Thyroid gland (tissue), 4 donors: ENCODE results near the gene ZDHHC8. TPM values are rescaled to one million over a fixed set of nuclear protein-coding genes. Genes with fewer than 3 reads are reported as not detected.

Source experiments
- DNase-seq, 2 donors: peaks; one replicate each; pipeline ENCODE4 v3.0.0-alpha.2; 2019
- H3K27ac ChIP-seq, 3 donors: fragments of 200-600 bp; sonication (generic); 1 replicate in 2 of 3; 2 replicates in 1 of 3; pipeline ENCODE4 v1.5.1; 2016 to 2019; ENCODE audit warnings: mild to moderate bottlenecking in 1 of 3, moderate library complexity in 1 of 3
- H3K27me3 ChIP-seq: fragments of 200-600 bp; sonication (generic); one replicate; pipeline ENCODE4 v1.5.1; 2019
- H3K36me3 ChIP-seq, 2 donors: fragments of 200-600 bp; sonication (generic); one replicate each; pipeline ENCODE4 v1.5.1; 2016 to 2019
- H3K4me1 ChIP-seq, 2 donors: fragments of 200-600 bp; sonication (generic); one replicate each; pipeline ENCODE4 v1.5.1; 2017 to 2019
- H3K4me3 ChIP-seq, 3 donors: fragments of 200-600 bp; sonication (generic); replicated peaks in 1 of 3; 1 replicate in 2 of 3; 2 replicates in 1 of 3; pipeline ENCODE4 v1.5.1; 2016; ENCODE audit warnings: mild to moderate bottlenecking in 1 of 3
- H3K9me3 ChIP-seq: fragments of 200-600 bp; sonication (generic); one replicate; pipeline ENCODE4 v1.5.1; 2017
- POLR2A ChIP-seq, 2 donors: fragments of 450-650 bp; IDR thresholded peaks; one replicate each; pipeline ENCODE4 v1.6.1; 2017; ENCODE audit warnings: antibody characterized with exemption in 2 of 2, mild to moderate bottlenecking in 2 of 2, moderate library complexity in 1 of 2
- WGBS, 2 donors: methylation state at CpG; one replicate each; pipeline ENCODE4 v1.1.5; 2017; 5-methylcytosine and 5-hydroxymethylcytosine counted together
- intact Hi-C: fragments of 100-400 bp; cut with DNase I; formaldehyde crosslinking; loops from one replicate; pipeline ENCODE4 v1.15.1; 2023
- total RNA-seq, 4 donors: library from RNA; depleted of rRNA; stranded (reverse); fragments of >200 nt; gene quantifications; one replicate each; pipeline ENCODE4 v1.2.3, GENCODE V29; 2016
- TF ChIP-seq, protein P1 (sequence below), 6 experiments: fragments of 200-600 bp in 3 of 6; fragments of 450-650 bp in 3 of 6; sonication (generic) in 3 of 6; IDR thresholded peaks; one replicate each; pipeline ENCODE4 v1.5.1; 2016 to 2019; ENCODE audit warnings: antibody characterized with exemption in 6 of 6, mild to moderate bottlenecking in 2 of 6, inconsistent platforms in 1 of 6, moderate library complexity in 1 of 6

ZDHHC8 gene
- total RNA-seq, 4 donors from 2014 or later, result 13.4 to 22.4 (median 18.9) TPM

DNA sequence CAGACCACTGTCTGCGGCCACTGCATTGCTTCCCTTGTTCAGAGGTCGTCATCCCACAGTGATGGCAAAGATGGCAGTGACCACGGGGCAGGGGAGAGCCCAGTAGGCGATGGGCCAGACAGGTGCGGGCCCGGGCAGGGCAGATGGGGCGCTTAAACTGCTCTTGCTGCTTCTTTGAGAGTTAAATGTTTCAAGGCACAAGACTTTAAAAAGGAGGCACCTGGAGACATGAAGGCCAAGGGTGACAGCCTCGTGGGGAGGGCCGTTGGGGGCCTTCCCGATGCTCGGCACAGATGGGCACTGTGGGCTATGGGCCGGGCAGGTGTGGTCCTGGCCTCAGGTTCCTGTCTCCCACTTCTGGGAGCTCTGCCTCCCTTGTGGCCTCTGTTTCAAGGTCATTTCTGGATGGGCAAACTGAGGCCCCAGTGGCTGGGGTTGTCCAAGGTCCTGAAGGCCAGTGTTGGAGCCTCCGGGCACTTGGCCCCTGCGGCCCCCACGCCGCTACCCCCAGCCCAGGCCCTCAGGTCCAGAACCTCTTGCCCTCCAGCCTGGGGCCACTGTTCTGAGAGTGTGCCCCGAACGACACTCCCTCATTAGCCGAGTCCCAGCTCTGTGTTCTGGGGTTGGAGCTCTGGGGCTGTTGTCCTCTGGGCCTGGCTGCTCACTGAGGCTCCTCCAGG lies 36.2 kb downstream of the ZDHHC8 start:
- no peak for DNase-seq
- intact Hi-C loops, result no loop called here
- 82 to 90% methylated on average over 16 to 18 of the region's 19 CpGs for WGBS, 2 donors

DNA sequence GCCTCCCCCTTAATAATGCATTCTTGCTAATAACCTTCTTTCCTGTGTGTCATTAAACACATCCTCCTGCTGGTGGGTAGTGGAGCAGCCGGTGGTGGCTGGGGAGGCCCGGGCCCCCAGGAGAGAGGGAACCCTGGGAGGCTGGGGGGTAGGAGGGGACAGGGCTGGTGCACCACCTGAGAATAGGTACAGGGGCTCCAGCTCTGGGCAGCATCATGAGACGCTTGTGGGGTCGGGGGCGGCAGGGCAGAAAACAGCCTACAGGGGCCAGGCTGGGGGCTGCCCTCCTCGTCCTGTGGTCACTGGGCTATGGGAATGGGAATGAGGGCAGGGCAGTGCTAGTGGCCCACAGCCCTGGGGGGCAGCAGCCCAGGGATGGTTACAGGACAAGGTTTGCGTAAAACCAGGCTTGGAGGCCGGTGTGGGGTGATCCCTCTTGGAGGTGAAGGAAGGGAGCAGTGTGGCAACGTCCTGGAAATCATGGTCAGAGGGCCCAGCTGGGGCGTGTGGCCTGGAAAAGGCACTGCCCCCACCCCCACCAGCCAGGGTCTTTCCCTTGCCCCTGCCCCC lies 37.7 kb downstream of the ZDHHC8 start:
- TF ChIP-seq, protein P1, sequence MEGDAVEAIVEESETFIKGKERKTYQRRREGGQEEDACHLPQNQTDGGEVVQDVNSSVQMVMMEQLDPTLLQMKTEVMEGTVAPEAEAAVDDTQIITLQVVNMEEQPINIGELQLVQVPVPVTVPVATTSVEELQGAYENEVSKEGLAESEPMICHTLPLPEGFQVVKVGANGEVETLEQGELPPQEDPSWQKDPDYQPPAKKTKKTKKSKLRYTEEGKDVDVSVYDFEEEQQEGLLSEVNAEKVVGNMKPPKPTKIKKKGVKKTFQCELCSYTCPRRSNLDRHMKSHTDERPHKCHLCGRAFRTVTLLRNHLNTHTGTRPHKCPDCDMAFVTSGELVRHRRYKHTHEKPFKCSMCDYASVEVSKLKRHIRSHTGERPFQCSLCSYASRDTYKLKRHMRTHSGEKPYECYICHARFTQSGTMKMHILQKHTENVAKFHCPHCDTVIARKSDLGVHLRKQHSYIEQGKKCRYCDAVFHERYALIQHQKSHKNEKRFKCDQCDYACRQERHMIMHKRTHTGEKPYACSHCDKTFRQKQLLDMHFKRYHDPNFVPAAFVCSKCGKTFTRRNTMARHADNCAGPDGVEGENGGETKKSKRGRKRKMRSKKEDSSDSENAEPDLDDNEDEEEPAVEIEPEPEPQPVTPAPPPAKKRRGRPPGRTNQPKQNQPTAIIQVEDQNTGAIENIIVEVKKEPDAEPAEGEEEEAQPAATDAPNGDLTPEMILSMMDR (IDR thresholded peaks at IDR 0.05), result no peak
- no peak for TF ChIP-seq POLR2A (IDR thresholded peaks at IDR 0.05)
- 73 to 76% methylated on average over 10 of the region's 10 CpGs for WGBS, 2 donors

More for the DNA sequence above, 36.2 kb downstream of the ZDHHC8 start:
- H3K4me1 ChIP-seq, result no peaks in the 10 kb centered on the region
- H3K27me3 ChIP-seq, result no peaks in the 10 kb centered on the region
- no peak overlapping the region for H3K27ac ChIP-seq
- TF ChIP-seq POLR2A (IDR thresholded peaks at IDR 0.05), result no peak
- TF ChIP-seq, protein P1 (IDR thresholded peaks at IDR 0.05), result no peak
- H3K9me3 ChIP-seq, result no peaks in the 10 kb centered on the region
- no peaks in the 10 kb centered on the region for H3K36me3 ChIP-seq
- no peak overlapping the region for H3K4me3 ChIP-seq

DNA sequence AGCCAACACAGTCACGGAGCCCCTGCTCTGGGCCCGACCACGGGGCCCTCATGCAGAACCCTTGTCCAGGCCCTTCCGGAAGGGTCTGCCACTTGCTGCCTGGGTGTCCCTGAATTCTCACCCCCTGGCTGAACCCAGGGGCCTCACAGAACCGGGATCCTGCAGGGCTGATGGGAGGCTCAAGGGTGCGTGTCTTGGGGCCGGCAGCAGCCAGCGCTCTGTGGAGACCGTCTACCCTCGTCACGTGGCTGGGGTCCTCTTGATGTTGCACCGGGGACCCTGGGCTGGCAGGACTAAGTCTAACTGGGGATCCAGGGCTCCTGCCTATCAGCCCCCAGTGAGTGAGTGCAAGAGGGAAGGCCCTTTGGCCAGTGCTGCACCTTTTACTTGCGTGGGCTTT lies 38.6 kb downstream of the ZDHHC8 start:
- Histone ChIP-seq H3K4me3 (no peak overlapping the region), H3K36me3 (no peaks in the 10 kb centered on the region), H3K4me1 (no peaks in the 10 kb centered on the region), H3K27ac (no peak overlapping the region), H3K9me3 (no peaks in the 10 kb centered on the region), H3K27me3 (no peaks in the 10 kb centered on the region)
- WGBS, 2 donors, result 77 to 90% methylated on average over 8 to 9 of the region's 13 CpGs
- no peak for DNase-seq
- TF ChIP-seq, protein P1 (IDR thresholded peaks at IDR 0.05), result no peak
- TF ChIP-seq POLR2A (IDR thresholded peaks at IDR 0.05), result no peak
- intact Hi-C loops, result no loop called here

More for the DNA sequence above, 37.7 kb downstream of the ZDHHC8 start:
- no peaks in the 10 kb centered on the region for H3K27me3 ChIP-seq
- DNase-seq, result no peak
- intact Hi-C loops, result no loop called here
- H3K4me1 ChIP-seq, result no peaks in the 10 kb centered on the region
- no peak overlapping the region for H3K4me3 ChIP-seq
- no peak overlapping the region for H3K27ac ChIP-seq
- H3K36me3 ChIP-seq, result no peaks in the 10 kb centered on the region
- no peaks in the 10 kb centered on the region for H3K9me3 ChIP-seq

DNA sequence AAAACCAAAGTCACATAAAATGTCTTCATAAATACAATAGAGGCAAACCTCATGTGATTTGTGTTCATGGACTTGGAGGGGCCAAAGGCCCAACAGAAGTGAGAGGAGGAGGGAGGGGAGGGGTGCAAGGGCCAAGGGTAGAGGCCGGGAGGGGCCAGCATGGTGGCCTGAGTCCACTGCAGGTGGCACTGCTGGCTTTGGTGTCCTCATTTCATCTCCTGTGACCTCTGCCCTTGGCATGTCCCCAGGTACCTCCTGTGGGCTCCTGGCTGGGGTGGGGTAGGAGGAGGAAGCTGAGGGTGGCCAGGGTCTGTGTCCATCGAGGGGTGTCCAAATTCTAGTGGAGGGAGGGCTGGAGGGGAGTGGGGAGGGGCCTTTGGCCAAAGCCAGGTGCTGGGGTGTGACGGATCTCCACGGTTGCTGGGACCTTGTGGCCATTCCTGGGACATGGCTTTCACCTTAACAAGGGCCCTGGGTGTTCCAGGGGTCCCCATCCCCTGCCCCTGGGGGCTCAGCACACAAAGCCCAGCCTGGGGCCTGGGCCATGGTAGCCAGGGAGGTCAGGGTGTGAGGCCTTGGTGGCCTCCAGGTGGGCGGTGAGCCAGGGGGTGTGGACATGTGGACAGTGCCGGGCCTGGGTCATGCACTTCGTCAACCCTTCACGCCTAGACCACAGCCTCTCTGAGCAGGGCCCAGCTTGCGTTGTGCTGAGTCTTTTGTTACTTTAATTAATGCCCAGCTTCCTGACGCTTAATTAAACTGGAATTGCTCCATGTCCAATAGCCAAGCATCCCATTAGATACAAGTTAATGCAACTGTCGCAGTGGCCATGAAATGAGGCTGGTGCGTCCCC lies 39.9 kb downstream of the ZDHHC8 start:
- Histone ChIP-seq H3K4me1 (no peaks in the 10 kb centered on the region), H3K27ac (no peak overlapping the region), H3K9me3 (no peaks in the 10 kb centered on the region), H3K27me3 (no peaks in the 10 kb centered on the region), H3K36me3 (no peaks in the 10 kb centered on the region), H3K4me3 (no peak overlapping the region)
- 84 to 92% methylated on average over 9 to 12 of the region's 12 CpGs for WGBS, 2 donors
- no peak for TF ChIP-seq POLR2A (IDR thresholded peaks at IDR 0.05)
- TF ChIP-seq, protein P1 (IDR thresholded peaks at IDR 0.05), result no peak
- intact Hi-C loops, result no loop called here
- DNase-seq, result no peak
